HG02970 (cell line): Measurements from ENCODE around the gene RMND5A.

ENCODE experiments used
- ATAC-seq: cut with Tn5 transposase; IDR thresholded peaks from one replicate; pipeline ENCODE4 v1.9.1; 2021; ENCODE audit warnings: mild to moderate bottlenecking, moderate library complexity, moderate number of reproducible peaks; ENCODE audit not compliant: unreplicated experiment, low FRiP score

RMND5A gene

DNA sequence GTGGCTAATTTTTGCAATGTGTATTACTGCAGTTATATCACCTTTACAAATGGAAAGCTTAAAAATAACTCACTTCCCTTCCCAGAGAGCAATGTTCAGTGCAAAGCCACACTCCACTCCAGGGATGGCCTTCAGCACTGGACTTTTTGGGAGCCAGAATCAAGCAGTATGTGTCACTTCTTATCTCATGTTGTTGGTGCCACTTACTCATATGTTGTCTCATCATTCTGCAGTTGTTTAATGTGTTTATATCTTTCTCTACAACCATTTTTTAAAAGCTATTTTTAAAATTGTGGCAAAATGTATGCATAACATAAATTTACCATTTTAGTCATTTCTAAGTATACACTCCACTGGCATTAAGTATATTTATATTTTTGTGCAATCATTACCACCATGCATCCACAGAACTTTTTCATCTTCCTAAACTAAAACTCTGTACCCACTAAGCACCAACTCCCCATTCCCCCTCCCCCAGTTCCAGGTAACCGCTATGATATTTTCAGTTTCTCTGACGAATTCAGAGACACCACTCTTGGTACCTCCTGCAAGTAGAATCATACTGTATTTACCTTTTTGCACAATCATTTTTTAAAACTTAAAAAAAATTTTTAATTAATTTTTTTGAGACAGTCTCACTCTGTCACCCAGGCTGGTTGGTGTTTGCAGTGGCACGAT lies 102.7 kb downstream of the RMND5A start:
- no peak for ATAC-seq

DNA sequence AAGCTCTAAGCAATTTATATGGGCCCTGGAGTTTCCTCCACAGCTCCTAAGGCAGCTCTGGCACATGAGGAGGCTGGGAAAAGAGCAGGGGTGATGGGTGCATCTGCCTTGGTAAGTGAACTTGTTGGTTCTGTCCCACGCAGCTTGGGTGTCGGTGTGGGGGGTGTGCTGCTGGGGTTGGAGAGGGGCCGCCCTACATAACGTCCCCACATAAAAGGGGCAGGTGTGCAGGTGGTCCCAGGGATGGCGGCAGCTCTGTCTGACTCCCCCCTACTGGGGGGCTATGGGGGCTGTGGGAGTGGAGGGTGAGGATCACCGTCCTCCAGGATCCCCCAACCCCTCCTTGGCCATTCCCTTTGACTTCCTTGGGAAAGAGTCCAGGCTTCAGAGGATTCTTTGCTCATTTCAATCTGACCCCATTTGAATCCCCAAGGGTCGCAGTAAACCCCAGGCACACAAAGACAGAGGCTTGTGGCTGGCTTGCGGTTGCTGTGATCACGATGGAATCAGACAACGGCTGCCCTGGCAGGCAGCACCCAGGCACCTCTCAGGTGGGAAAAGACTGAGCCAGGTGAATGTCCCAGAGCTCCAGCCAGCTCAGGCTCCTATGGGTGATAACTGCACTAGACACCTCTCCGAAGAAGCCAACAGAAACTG lies 105.1 kb downstream of the RMND5A start:
- no peak for ATAC-seq

DNA sequence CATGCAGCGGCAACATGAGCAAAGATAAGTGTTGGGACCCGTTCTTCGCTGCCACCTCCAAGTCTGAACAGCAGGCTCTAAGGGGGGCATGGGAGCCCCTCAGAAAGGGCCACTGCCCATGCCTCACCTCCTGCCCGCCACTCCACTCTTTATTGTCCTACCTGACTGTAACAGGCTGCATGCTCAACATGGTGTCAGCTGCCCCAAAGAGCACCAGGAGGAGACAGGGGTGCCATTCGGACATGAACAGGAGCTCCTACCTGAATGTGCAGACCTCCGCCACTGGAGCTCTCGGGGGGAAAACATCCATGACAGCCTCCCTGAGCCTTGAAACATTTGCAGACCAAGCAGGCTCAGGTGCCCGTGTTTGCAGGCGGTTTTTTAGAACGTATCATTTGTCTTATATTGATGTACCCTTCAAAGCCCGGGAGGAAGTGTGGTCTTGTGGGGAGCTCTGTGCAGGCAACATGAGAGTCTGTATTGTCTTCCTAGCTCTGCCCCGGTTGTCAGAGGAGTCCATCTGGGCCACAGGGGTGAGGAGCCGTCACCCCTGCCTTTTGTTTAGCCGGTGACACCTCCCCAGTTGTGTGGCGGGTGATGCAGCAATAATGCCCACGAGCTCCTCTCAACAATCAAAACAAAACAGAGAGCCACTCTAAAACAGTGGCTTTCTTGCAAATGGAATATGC lies 105.7 kb downstream of the RMND5A start:
- ATAC-seq: no peak

DNA sequence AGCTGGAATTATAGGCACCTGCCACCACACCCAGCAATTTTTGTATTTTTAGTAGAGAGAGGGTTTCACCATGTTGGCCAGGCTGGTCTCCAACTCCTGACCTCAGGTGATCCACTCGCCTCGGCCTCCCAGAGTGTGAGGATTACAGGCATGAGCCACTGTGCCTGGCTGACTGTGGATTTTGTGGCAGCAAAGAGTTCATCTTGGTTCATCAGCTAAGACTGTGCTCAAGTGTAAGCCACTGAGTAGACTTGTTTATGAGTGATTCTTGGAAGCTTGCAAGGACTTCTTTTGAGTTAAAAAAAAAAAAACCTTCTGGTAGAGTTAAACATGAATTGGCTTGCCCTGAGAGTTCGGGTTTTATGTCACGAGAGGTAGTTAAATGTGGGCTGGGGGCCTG lies 106.9 kb downstream of the RMND5A start:
- no peak for ATAC-seq
